Left lung (tissue), 10 donors: ENCODE data around the gene SLC16A10. TPM values are rescaled to one million over a fixed set of nuclear protein-coding genes. Genes with fewer than 3 reads are reported as not detected.
"Not testable (repeated sequence)": the region's sequence is repeated elsewhere in the genome, so short reads cannot be mapped to it uniquely, and the experiment has no call there.

Source experiments
- ATAC-seq: fragments of 200-7000 bp; cut with Tn5 transposase; one replicate; pipeline ENCODE4 v1.9.1; 2020; ENCODE audit warnings: moderate library complexity
- DNase-seq, 4 donors: peaks; one replicate each; pipeline ENCODE4 v3.0.0-alpha.2; 2013 to 2020
- H3K27ac ChIP-seq, 2 donors: fragments of 200-600 bp; sonication (generic) in 1 of 2; one replicate each; pipeline versions ENCODE4 v1.5.0 to v1.8.0; 2020 to 2021
- H3K27me3 ChIP-seq, 2 donors: fragments of 200-600 bp; sonication (generic) in 1 of 2; one replicate each; pipeline versions ENCODE4 v1.5.0 to v1.8.0; 2020 to 2021
- H3K36me3 ChIP-seq, 2 donors: fragments of 200-600 bp; sonication (generic) in 1 of 2; one replicate each; pipeline versions ENCODE4 v1.5.0 to v1.8.0; 2020 to 2021
- H3K4me1 ChIP-seq, 2 donors: fragments of 200-600 bp; one replicate each; pipeline ENCODE4 v1.8.0; 2021
- H3K4me3 ChIP-seq, 2 donors: fragments of 200-600 bp; sonication (generic) in 1 of 2; one replicate each; pipeline versions ENCODE4 v1.5.0 to v1.8.0; 2020 to 2021; ENCODE audit warnings: mild to moderate bottlenecking in 1 of 2
- H3K9me3 ChIP-seq, 2 donors: fragments of 200-600 bp; sonication (generic) in 1 of 2; one replicate each; pipeline versions ENCODE4 v1.5.0 to v1.8.0; 2020 to 2021
- intact Hi-C, 2 donors: fragments of 100-400 bp; cut with DNase I; formaldehyde crosslinking; loops; one replicate each; pipeline versions ENCODE4 v1.11.2 to v1.14.2; 2022
- polyA plus RNA-seq, 6 donors: library from polyadenylated mRNA; unstranded; fragments of 120-200 nt; gene quantifications; one replicate each; pipeline ENCODE4 v1.2.1, GENCODE V29; 2013; ENCODE audit not compliant: insufficient read length in 6 of 6
- total RNA-seq, 2 donors: library from RNA; stranded (reverse); fragmentation: NEBNext Ultra II Directional; extraction: Animal tissue kit (Norgen Biotek cat#: 25700); gene quantifications; one replicate each; pipeline ENCODE4 v1.2.1, GENCODE V29; 2021
- TF ChIP-seq, protein P1 (sequence below), 2 donors: fragments of 200-600 bp; sonication (generic) in 1 of 2; IDR thresholded peaks; one replicate each; pipeline versions ENCODE4 v1.5.0 to v1.8.0; 2021; ENCODE audit warnings: antibody characterized with exemption in 2 of 2
- donor health status: DM: no; HTN: yes; CAD: no.
- donor health status: DM: no; HTN: no; CAD: no.

SLC16A10 gene
- total and polyA plus RNA-seq, 8 donors = 5.9 to 9.7 (median 8.0) TPM

DNA sequence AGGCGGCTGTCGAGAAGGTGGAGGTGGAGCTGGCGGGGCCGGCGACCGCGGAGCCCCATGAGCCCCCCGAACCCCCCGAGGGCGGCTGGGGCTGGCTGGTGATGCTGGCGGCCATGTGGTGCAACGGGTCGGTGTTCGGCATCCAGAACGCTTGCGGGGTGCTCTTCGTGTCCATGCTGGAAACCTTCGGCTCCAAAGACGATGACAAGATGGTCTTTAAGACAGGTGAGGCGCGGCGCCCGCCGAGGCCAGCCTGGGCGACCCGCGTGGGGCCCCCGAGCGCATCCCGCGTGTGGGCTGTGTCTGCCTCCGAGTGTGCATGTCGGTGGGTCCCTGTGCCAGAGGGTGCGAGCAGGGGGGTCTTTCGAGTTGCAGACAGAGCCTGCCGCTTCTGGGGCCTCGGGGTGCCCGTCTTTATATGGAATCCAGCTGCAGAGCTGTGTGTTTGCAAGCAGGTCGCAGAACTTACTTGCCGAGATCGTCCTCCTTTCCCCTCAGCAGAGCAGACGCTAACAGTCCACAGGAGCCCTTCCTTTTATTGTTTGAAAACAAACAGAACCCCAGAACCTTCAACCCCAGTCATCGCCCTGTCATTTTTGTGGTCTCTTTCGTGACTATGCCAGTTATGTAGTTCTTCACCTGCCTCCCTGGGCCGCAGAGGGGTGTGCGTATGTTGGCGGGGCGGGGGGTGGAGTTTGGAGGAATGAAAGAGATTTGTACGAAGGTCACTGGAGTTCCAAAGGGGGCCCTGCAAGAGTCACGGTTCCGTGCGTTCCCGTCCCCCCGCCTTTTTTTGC is 766 bp downstream of the SLC16A10 start:
- H3K4me3 ChIP-seq = peak overlapping the region; percentile 42 to 60
- no peak overlapping the region for H3K27ac ChIP-seq
- H3K9me3 ChIP-seq = no peaks in the 10 kb centered on the region
- TF ChIP-seq, protein P1, sequence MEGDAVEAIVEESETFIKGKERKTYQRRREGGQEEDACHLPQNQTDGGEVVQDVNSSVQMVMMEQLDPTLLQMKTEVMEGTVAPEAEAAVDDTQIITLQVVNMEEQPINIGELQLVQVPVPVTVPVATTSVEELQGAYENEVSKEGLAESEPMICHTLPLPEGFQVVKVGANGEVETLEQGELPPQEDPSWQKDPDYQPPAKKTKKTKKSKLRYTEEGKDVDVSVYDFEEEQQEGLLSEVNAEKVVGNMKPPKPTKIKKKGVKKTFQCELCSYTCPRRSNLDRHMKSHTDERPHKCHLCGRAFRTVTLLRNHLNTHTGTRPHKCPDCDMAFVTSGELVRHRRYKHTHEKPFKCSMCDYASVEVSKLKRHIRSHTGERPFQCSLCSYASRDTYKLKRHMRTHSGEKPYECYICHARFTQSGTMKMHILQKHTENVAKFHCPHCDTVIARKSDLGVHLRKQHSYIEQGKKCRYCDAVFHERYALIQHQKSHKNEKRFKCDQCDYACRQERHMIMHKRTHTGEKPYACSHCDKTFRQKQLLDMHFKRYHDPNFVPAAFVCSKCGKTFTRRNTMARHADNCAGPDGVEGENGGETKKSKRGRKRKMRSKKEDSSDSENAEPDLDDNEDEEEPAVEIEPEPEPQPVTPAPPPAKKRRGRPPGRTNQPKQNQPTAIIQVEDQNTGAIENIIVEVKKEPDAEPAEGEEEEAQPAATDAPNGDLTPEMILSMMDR (IDR thresholded peaks at IDR 0.05) = no peak
- peaks cover 14 to 55% of the 10 kb centered on the region in 2 donors for H3K27me3 ChIP-seq
- intact Hi-C loops = no loop called here
- no peaks in the 10 kb centered on the region for H3K36me3 ChIP-seq
- ATAC-seq (peak; percentile 54), DNase-seq (peak in 2 of 4 donors; percentile 43 to 77)
- H3K4me1 ChIP-seq = peaks cover 4 to 19% of the 10 kb centered on the region in 2 donors

DNA sequence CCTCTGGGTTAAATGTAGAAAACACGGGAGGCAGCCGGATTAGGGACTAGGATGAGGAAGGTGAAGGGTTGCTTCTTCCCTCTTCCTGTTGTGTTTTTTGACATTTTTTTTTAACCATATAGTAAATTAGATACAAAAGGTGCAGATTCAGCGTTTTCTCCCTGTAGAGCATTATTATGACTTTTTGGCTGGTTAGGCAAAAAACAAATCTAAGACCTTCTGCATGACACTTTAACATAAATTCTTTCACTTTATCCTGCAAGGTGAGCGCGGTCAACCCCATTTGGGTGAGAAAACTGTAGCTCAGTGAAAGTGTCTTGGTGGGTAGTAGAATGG is 1.3 kb downstream of the SLC16A10 start:
- TF ChIP-seq, protein P1 (IDR thresholded peaks at IDR 0.05) = no peak
- peaks cover 14 to 50% of the 10 kb centered on the region in 2 donors for H3K27me3 ChIP-seq
- ATAC-seq (no peak), DNase-seq (no peak)
- H3K27ac ChIP-seq = no peak overlapping the region
- H3K4me1 ChIP-seq = peaks cover 4 to 19% of the 10 kb centered on the region in 2 donors
- no peaks in the 10 kb centered on the region for H3K36me3 ChIP-seq
- no peaks in the 10 kb centered on the region for H3K9me3 ChIP-seq
- intact Hi-C loops = no loop called here
- H3K4me3 ChIP-seq = peak overlapping the region; percentile 42 to 60

DNA sequence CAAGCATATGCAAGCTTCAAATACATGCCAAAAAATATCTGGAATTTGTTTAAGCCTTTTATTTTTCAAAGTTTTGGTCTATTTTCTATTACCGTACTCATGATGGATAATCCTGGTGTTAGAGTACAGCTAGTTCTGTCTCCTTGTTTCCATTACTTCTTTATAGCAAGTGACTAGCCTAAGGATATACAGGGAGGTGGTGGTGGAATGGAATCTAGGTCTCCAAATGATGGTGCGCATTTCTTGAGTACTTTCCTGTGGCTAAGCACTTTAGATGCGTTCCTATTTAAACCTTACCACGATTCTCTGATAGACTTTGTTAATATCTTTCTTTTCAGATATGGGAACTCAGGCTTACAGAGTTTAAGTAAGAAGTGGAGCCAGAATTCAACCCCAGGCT is 3.5 kb downstream of the SLC16A10 start:
- intact Hi-C loops = no loop called here
- Histone ChIP-seq H3K36me3 (no peaks in the 10 kb centered on the region), H3K9me3 (no peaks in the 10 kb centered on the region), H3K4me3 (no peak overlapping the region), H3K27me3 (peaks cover 14 to 40% of the 10 kb centered on the region in 2 donors), H3K27ac (no peak overlapping the region), H3K4me1 (peaks cover 4 to 19% of the 10 kb centered on the region in 2 donors)
- ATAC-seq = no peak
- TF ChIP-seq, protein P1 (IDR thresholded peaks at IDR 0.05) = no peak
- DNase-seq = no peak

DNA sequence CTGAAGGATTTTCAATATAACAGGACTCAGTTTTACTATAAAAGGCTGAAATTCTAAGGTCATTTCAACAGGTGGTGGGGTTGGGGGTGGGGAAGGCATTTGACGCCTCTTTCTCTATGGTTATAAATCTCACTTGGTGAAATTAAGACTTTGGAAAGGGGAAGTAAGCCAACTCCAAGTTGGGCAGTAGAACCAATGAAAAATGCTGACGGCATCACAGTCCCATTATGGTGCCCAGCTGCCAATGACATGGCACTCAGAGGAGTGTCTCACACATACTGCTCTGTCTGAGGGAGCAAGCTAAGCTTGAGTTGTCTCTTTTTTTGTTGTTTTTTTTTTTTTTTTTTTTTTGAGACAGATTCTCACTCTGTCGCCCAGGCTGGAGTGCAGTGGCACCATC is 4.7 kb downstream of the SLC16A10 start:
- DNase-seq (no peak), ATAC-seq (no peak)
- Histone ChIP-seq H3K9me3 (no peaks in the 10 kb centered on the region), H3K4me3 (no peak overlapping the region), H3K27me3 (peaks cover 2 to 28% of the 10 kb centered on the region in 2 donors), H3K36me3 (no peaks in the 10 kb centered on the region), H3K27ac (no peak overlapping the region), H3K4me1 (peaks cover 4 to 13% of the 10 kb centered on the region in 2 donors)
- intact Hi-C loops = no loop called here
- TF ChIP-seq, protein P1 (IDR thresholded peaks at IDR 0.05) = no peak

DNA sequence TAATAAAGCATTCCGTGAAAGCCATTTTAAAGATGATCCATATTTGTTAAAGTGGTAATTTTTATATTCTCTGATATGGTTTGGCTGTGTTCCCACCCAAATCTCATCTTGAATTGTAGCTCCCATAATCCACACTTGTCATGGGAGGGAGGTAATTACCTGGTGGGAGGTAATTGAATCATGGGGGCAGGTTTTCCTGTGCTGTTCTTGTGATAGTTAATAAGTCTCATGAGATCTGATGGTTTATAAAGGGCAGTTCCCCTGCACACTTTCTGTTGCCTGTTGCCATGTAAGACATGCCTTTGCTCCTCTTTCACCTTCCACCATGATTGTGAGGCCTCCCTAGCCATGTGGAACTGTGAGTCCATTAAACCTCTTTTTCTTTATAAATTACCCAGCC is 8.2 kb downstream of the SLC16A10 start:
- intact Hi-C loops, ATAC-seq, H3K9me3 ChIP-seq, DNase-seq, H3K27me3 ChIP-seq, H3K4me3 ChIP-seq, H3K36me3 ChIP-seq, H3K4me1 ChIP-seq, H3K27ac ChIP-seq: not testable (repeated sequence)
